Caco-2 (cell line): ENCODE results near the gene TDRD9. TPM values are rescaled to one million over a fixed set of nuclear protein-coding genes. Genes with fewer than 3 reads are reported as not detected.
A peak's percentile ranks its signal among the peaks of the same experiment; 100 is the strongest.

ENCODE experiments used
- BruUV-seq: library from RNA; stranded (reverse); fragments of 400-500 nt; replicated peaks from 2 replicates; lab custom pipeline; 2021; lab: Mats Ljungman, UMichigan
- CTCF ChIA-PET: fragments of 300-600 bp; sonication (Branson Sonifier 250); formaldehyde crosslinking; loops from one replicate; lab custom pipeline; 2022; ENCODE audit warnings: antibody characterized with exemption; lab: Charles Lee
- POLR2A ChIA-PET: fragments of 300-600 bp; sonication (Branson Sonifier 250); formaldehyde crosslinking; loops from one replicate; lab custom pipeline; 2022; ENCODE audit warnings: antibody characterized with exemption; lab: Charles Lee
- DNase-seq, 2 experiments: peaks; one replicate each; pipeline versions ENCODE4 v3.0.0 to v3.0.0-alpha.2; 2020 to 2022
- H3K27me3 ChIP-seq: replicated peaks from 2 replicates; pipeline ENCODE4 v1.6.0; 2011; ENCODE audit warnings: low read length; ENCODE audit not compliant: control insufficient read depth, insufficient read depth
- H3K36me3 ChIP-seq: 2 replicates; pipeline ENCODE4 v1.5.1; 2011; ENCODE audit warnings: low read length; ENCODE audit not compliant: control insufficient read depth, insufficient read depth
- H3K4me1 ChIP-seq: fragments of 250-450 bp; sonication (Bioruptor Pico); 2 replicates; pipeline ENCODE4 v1.5.1; 2020; ENCODE audit warnings: mild to moderate bottlenecking
- H3K4me3 ChIP-seq: 2 replicates; pipeline ENCODE4 v1.5.1; 2011; ENCODE audit warnings: low read depth, mild to moderate bottlenecking, control low read depth, low read length
- H3K9me3 ChIP-seq: fragments of 250-450 bp; sonication (Bioruptor Pico); 2 replicates; pipeline ENCODE4 v1.5.1; 2020; ENCODE audit warnings: mild to moderate bottlenecking, moderate library complexity
- H3K27ac Mint-ChIP-seq: one replicate; pipeline ENCODE4 v1.8.0; 2022; ENCODE audit warnings: mixed read lengths; ENCODE audit not compliant: unreplicated experiment
- H3K27me3 Mint-ChIP-seq: one replicate; pipeline ENCODE4 v1.8.0; 2022; ENCODE audit warnings: mixed read lengths; ENCODE audit not compliant: insufficient read depth, unreplicated experiment
- H3K36me3 Mint-ChIP-seq: one replicate; pipeline ENCODE4 v1.8.0; 2022; ENCODE audit warnings: mild to moderate bottlenecking, mixed read lengths; ENCODE audit not compliant: insufficient read depth, unreplicated experiment
- H3K4me1 Mint-ChIP-seq: one replicate; pipeline ENCODE4 v1.8.0; 2022; ENCODE audit warnings: low read depth, mixed read lengths; ENCODE audit not compliant: unreplicated experiment
- H3K4me3 Mint-ChIP-seq: one replicate; pipeline ENCODE4 v1.8.0; 2022; ENCODE audit warnings: mild to moderate bottlenecking, moderate library complexity, mixed read lengths; ENCODE audit not compliant: unreplicated experiment
- H3K9me3 Mint-ChIP-seq: one replicate; pipeline ENCODE4 v1.8.0; 2022; ENCODE audit warnings: mixed read lengths; ENCODE audit not compliant: unreplicated experiment
- CTCF ChIP-seq, 2 experiments: fragments of 200-600 bp in 1 of 2; IDR thresholded peaks; 1 replicate in 1 of 2; 2 replicates in 1 of 2; pipeline versions ENCODE4 v1.5.1 to v1.8.0; 2011 to 2022; ENCODE audit warnings: antibody characterized with exemption in 1 of 2, control low read depth in 1 of 2, inconsistent platforms in 1 of 2, low read depth in 1 of 2, low read length in 1 of 2, mild to moderate bottlenecking in 1 of 2, moderate library complexity in 1 of 2; ENCODE audit not compliant: insufficient read depth in 1 of 2, severe bottlenecking in 1 of 2, unreplicated experiment in 1 of 2
- intact Hi-C: fragments of 100-400 bp; cut with micrococcal nuclease; formaldehyde crosslinking; loops from one replicate; pipeline ENCODE4 v1.10.0; 2022; ENCODE audit not compliant: unreplicated experiment
- total RNA-seq: library from RNA; stranded (reverse); gene quantifications from 2 replicates; pipeline ENCODE4 v1.2.3, GENCODE V29; 2022

TDRD9 gene
- total RNA-seq, 1 experiment from 2014 or later = not detected

- H3K4me1 ChIP-seq = no peaks in the 10 kb centered on the region
- no peaks in the 10 kb centered on the region for H3K27me3 ChIP-seq
- Mint-ChIP-seq H3K4me1 (no peaks in the 10 kb centered on the region), H3K27me3 (peaks cover 3% of the 10 kb centered on the region), H3K27ac (no peak overlapping the region), H3K36me3 (peaks cover 6% of the 10 kb centered on the region), H3K4me3 (no peak overlapping the region), H3K9me3 (no peaks in the 10 kb centered on the region)
- H3K36me3 ChIP-seq = no peaks in the 10 kb centered on the region
- POLR2A ChIA-PET = no interaction called here
- no peak for TF ChIP-seq CTCF (IDR thresholded peaks at IDR 0.05; ENCODE audit: insufficient read depth in 1 of 2, low read depth in 1 of 2, low read length in 1 of 2, severe bottlenecking in 1 of 2, unreplicated experiment in 1 of 2)
- H3K9me3 ChIP-seq = no peaks in the 10 kb centered on the region
- CTCF ChIA-PET = no interaction called here
- no peak for DNase-seq
- H3K4me3 ChIP-seq = no peak overlapping the region
- intact Hi-C loops = no loop called here
- no TSS peak for BruUV-seq
Observed at GRCh38 chr14:104099096-104100041, 171.1 kb downstream of the TDRD9 start.

GRCh38 chr14:104100171-104101085 lies 172.2 kb downstream of the TDRD9 start:
- ChIA-PET CTCF (no interaction called here), POLR2A (no interaction called here)
- Mint-ChIP-seq H3K36me3 (peaks cover 6% of the 10 kb centered on the region), H3K27me3 (peaks cover 3% of the 10 kb centered on the region), H3K9me3 (no peaks in the 10 kb centered on the region), H3K4me3 (no peak overlapping the region), H3K4me1 (no peaks in the 10 kb centered on the region), H3K27ac (no peak overlapping the region)
- no peaks in the 10 kb centered on the region for H3K27me3 ChIP-seq
- intact Hi-C loops = no loop called here
- no peaks in the 10 kb centered on the region for H3K4me1 ChIP-seq
- no TSS peak for BruUV-seq
- H3K36me3 ChIP-seq = no peaks in the 10 kb centered on the region
- DNase-seq = no peak
- TF ChIP-seq CTCF (IDR thresholded peaks at IDR 0.05; ENCODE audit: insufficient read depth in 1 of 2, low read depth in 1 of 2, low read length in 1 of 2, severe bottlenecking in 1 of 2, unreplicated experiment in 1 of 2) = no peak
- no peak overlapping the region for H3K4me3 ChIP-seq
- H3K9me3 ChIP-seq = no peaks in the 10 kb centered on the region

GRCh38 chr14:104101086-104101621 lies 172.9 kb downstream of the TDRD9 start:
- Histone ChIP-seq H3K36me3 (no peaks in the 10 kb centered on the region), H3K4me1 (no peaks in the 10 kb centered on the region), H3K27me3 (no peaks in the 10 kb centered on the region), H3K4me3 (no peak overlapping the region), H3K9me3 (no peaks in the 10 kb centered on the region)
- H3K36me3 Mint-ChIP-seq = peaks cover 6% of the 10 kb centered on the region
- ChIA-PET POLR2A (no interaction called here), CTCF (no interaction called here)
- H3K4me1 Mint-ChIP-seq = no peaks in the 10 kb centered on the region
- BruUV-seq = no TSS peak
- no peak overlapping the region for H3K27ac Mint-ChIP-seq
- intact Hi-C loops = no loop called here
- DNase-seq = peak in 1 of 2 experiments; percentile 26
- H3K4me3 Mint-ChIP-seq = no peak overlapping the region
- TF ChIP-seq CTCF (IDR thresholded peaks at IDR 0.05; ENCODE audit: insufficient read depth in 1 of 2, low read depth in 1 of 2, low read length in 1 of 2, severe bottlenecking in 1 of 2, unreplicated experiment in 1 of 2) = no peak
- no peaks in the 10 kb centered on the region for H3K27me3 Mint-ChIP-seq
- H3K9me3 Mint-ChIP-seq = no peaks in the 10 kb centered on the region
